Mesenchymal stem cell (in vitro differentiated cells and primary cell): ENCODE results near the gene TARS2.

Experiments used
- DNase-seq: peaks from one replicate; pipeline ENCODE4 v3.0.0-alpha.2; 2013
- H2AFZ ChIP-seq: one replicate; pipeline ENCODE4 v1.6.1; 2013; ENCODE audit warnings: low read depth, mild to moderate bottlenecking, control low read depth, inconsistent platforms, low read length, moderate library complexity
- H2AK5ac ChIP-seq: 2 replicates; pipeline ENCODE4 v1.6.1; 2013; ENCODE audit warnings: low read length, moderate library complexity, mild to moderate bottlenecking, inconsistent platforms; ENCODE audit not compliant: severe bottlenecking
- H2BK120ac ChIP-seq: one replicate; pipeline ENCODE4 v1.6.1; 2013; ENCODE audit warnings: low read depth, mild to moderate bottlenecking, inconsistent platforms, low read length, moderate library complexity
- H2BK12ac ChIP-seq, 2 experiments: one replicate each; pipeline ENCODE4 v1.6.1; 2013; ENCODE audit warnings: inconsistent platforms in 2 of 2, low read length in 2 of 2, mild to moderate bottlenecking in 2 of 2, moderate library complexity in 2 of 2, control low read depth in 1 of 2
- H2BK15ac ChIP-seq: one replicate; pipeline ENCODE4 v1.6.1; 2013; ENCODE audit warnings: mild to moderate bottlenecking, low read depth, inconsistent platforms; ENCODE audit not compliant: poor library complexity, severe bottlenecking
- H2BK5ac ChIP-seq: 2 replicates; pipeline ENCODE4 v1.6.1; 2013; ENCODE audit warnings: low read depth, mild to moderate bottlenecking, low read length, control low read depth, inconsistent platforms; ENCODE audit not compliant: poor library complexity, severe bottlenecking
- H3K14ac ChIP-seq, 2 experiments: one replicate each; pipeline ENCODE4 v1.6.1; 2013; ENCODE audit warnings: inconsistent platforms in 2 of 2, low read length in 2 of 2, control low read depth in 1 of 2, mild to moderate bottlenecking in 1 of 2, moderate library complexity in 1 of 2
- H3K18ac ChIP-seq, 2 experiments: one replicate each; pipeline ENCODE4 v1.6.1; 2013; ENCODE audit warnings: inconsistent platforms in 2 of 2, low read length in 2 of 2, control low read depth in 1 of 2, low read depth in 1 of 2, mild to moderate bottlenecking in 1 of 2
- H3K23ac ChIP-seq, 2 experiments: one replicate each; pipeline ENCODE4 v1.6.1; 2013; ENCODE audit warnings: inconsistent platforms in 2 of 2, low read length in 2 of 2, mild to moderate bottlenecking in 2 of 2, moderate library complexity in 2 of 2, control low read depth in 1 of 2
- H3K27ac ChIP-seq: 2 replicates; pipeline ENCODE4 v1.5.1; 2013; ENCODE audit warnings: mild to moderate bottlenecking, moderate library complexity, low read length, control low read depth, inconsistent platforms; ENCODE audit not compliant: poor library complexity, severe bottlenecking
- H3K27me3 ChIP-seq, 2 experiments: 2 replicates each; pipeline versions ENCODE4 v1.6.1 to v1.7.0; 2013; ENCODE audit warnings: low read length in 2 of 2, mild to moderate bottlenecking in 2 of 2, moderate library complexity in 2 of 2, control low read depth in 1 of 2, inconsistent platforms in 1 of 2; ENCODE audit not compliant: control insufficient read depth in 1 of 2, insufficient read depth in 1 of 2
- H3K36me3 ChIP-seq, 2 experiments: 2 replicates each; pipeline versions ENCODE4 v1.6.1 to v1.7.0; 2013; ENCODE audit warnings: low read length in 2 of 2, control low read depth in 1 of 2, inconsistent platforms in 1 of 2, low read depth in 1 of 2, mild to moderate bottlenecking in 1 of 2; ENCODE audit not compliant: insufficient read depth in 2 of 2, control insufficient read depth in 1 of 2
- H3K4ac ChIP-seq, 2 experiments: one replicate each; pipeline ENCODE4 v1.6.1; 2013; ENCODE audit warnings: inconsistent platforms in 2 of 2, low read length in 2 of 2, mild to moderate bottlenecking in 2 of 2, moderate library complexity in 2 of 2, control low read depth in 1 of 2, low read depth in 1 of 2
- H3K4me1 ChIP-seq: 2 replicates; pipeline ENCODE4 v1.6.1; 2013; ENCODE audit warnings: low read depth, low read length, control low read depth; ENCODE audit not compliant: control insufficient read depth, insufficient read depth
- H3K4me2 ChIP-seq: 2 replicates; pipeline ENCODE4 v1.6.1; 2013; ENCODE audit warnings: low read length, mild to moderate bottlenecking, inconsistent platforms; ENCODE audit not compliant: poor library complexity, severe bottlenecking
- H3K4me3 ChIP-seq, 2 experiments: 2 replicates each; pipeline versions ENCODE4 v1.5.1 to v1.7.0; 2013; ENCODE audit warnings: low read length in 2 of 2, mild to moderate bottlenecking in 2 of 2, control low read depth in 1 of 2, low read depth in 1 of 2; ENCODE audit not compliant: insufficient read depth in 1 of 2
- H3K79me1 ChIP-seq: replicated peaks from 2 replicates; pipeline ENCODE4 v1.6.1; 2013; ENCODE audit warnings: mild to moderate bottlenecking, control low read depth, low read length, inconsistent platforms; ENCODE audit not compliant: poor library complexity, severe bottlenecking
- H3K9ac ChIP-seq: 2 replicates; pipeline ENCODE4 v1.7.0; 2013; ENCODE audit warnings: mild to moderate bottlenecking, low read length, moderate library complexity
- H3K9me3 ChIP-seq: 2 replicates; pipeline ENCODE4 v1.7.0; 2013; ENCODE audit warnings: mild to moderate bottlenecking, low read length; ENCODE audit not compliant: control insufficient read depth
- H4K8ac ChIP-seq: one replicate; pipeline ENCODE4 v1.6.1; 2013; ENCODE audit warnings: inconsistent platforms, mild to moderate bottlenecking, low read length, moderate library complexity
- H4K91ac ChIP-seq: one replicate; pipeline ENCODE4 v1.6.1; 2013; ENCODE audit warnings: mild to moderate bottlenecking, low read length, inconsistent platforms
- WGBS: methylation state at CpG from one replicate; pipeline ENCODE4 v1.1.7; 2013; ENCODE audit warnings: mixed read lengths; 5-methylcytosine and 5-hydroxymethylcytosine counted together

TARS2 gene

GRCh38 chr1:150530491-150531159 is 43.4 kb downstream of the TARS2 start:
- no peak overlapping the region for H2BK120ac ChIP-seq
- H2AFZ ChIP-seq: no peak overlapping the region
- no peaks in the 10 kb centered on the region for H3K79me1 ChIP-seq
- H4K91ac ChIP-seq: no peak overlapping the region
- no peaks in the 10 kb centered on the region for H3K9me3 ChIP-seq
- no peak overlapping the region for H3K27ac ChIP-seq
- no peak overlapping the region for H4K8ac ChIP-seq
- no peak overlapping the region for H2BK5ac ChIP-seq
- H3K9ac ChIP-seq: no peak overlapping the region
- H2AK5ac ChIP-seq: no peak overlapping the region
- no peak overlapping the region for H3K4me2 ChIP-seq
- no peak overlapping the region for H3K4me3 ChIP-seq
- H3K27me3 ChIP-seq: no peaks in the 10 kb centered on the region
- H3K4ac ChIP-seq: no peak overlapping the region
- H3K14ac ChIP-seq: no peak overlapping the region
- H2BK12ac ChIP-seq: no peak overlapping the region
- no peaks in the 10 kb centered on the region for H3K36me3 ChIP-seq
- H2BK15ac ChIP-seq: no peak overlapping the region
- H3K18ac ChIP-seq: no peak overlapping the region
- WGBS: 95% methylated on average over 14 of the region's 14 CpGs
- peaks cover 3% of the 10 kb centered on the region for H3K4me1 ChIP-seq
- H3K23ac ChIP-seq: no peak overlapping the region
- no peak for DNase-seq

GRCh38 chr1:150532860-150533259 is 45.6 kb downstream of the TARS2 start:
- H3K79me1 ChIP-seq: no peaks in the 10 kb centered on the region
- H3K14ac ChIP-seq: no peak overlapping the region
- no peak overlapping the region for H3K4me2 ChIP-seq
- no peak overlapping the region for H2BK15ac ChIP-seq
- H3K23ac ChIP-seq: no peak overlapping the region
- 56% methylated on average over 5 of the region's 5 CpGs for WGBS
- H3K4me3 ChIP-seq: no peak overlapping the region
- no peak overlapping the region for H2AFZ ChIP-seq
- no peak overlapping the region for H3K27ac ChIP-seq
- no peak overlapping the region for H4K91ac ChIP-seq
- H3K36me3 ChIP-seq: no peaks in the 10 kb centered on the region
- H2BK12ac ChIP-seq: peak overlapping the region in 1 of 2 experiments; percentile 35
- no peaks in the 10 kb centered on the region for H3K9me3 ChIP-seq
- H3K27me3 ChIP-seq: no peaks in the 10 kb centered on the region
- H4K8ac ChIP-seq: no peak overlapping the region
- no peak overlapping the region for H2AK5ac ChIP-seq
- H2BK5ac ChIP-seq: no peak overlapping the region
- no peak for DNase-seq
- H3K4me1 ChIP-seq: peaks cover 13% of the 10 kb centered on the region
- H3K4ac ChIP-seq: no peak overlapping the region
- no peak overlapping the region for H3K18ac ChIP-seq
- H3K9ac ChIP-seq: peak overlapping the region; percentile 86
- H2BK120ac ChIP-seq: no peak overlapping the region

GRCh38 chr1:150534002-150534401 is 46.8 kb downstream of the TARS2 start:
- WGBS: 98% methylated on average over 5 of the region's 6 CpGs

GRCh38 chr1:150535511-150536287 is 48.5 kb downstream of the TARS2 start:
- Histone ChIP-seq H3K14ac (no peak overlapping the region), H2AK5ac (no peak overlapping the region), H2BK120ac (no peak overlapping the region), H3K4me2 (no peak overlapping the region), H2BK12ac (no peak overlapping the region), H2BK5ac (no peak overlapping the region), H3K27me3 (no peaks in the 10 kb centered on the region), H3K4ac (no peak overlapping the region), H3K79me1 (no peaks in the 10 kb centered on the region), H2BK15ac (no peak overlapping the region), H3K4me1 (peaks cover 14% of the 10 kb centered on the region), H3K36me3 (no peaks in the 10 kb centered on the region), H4K8ac (no peak overlapping the region), H3K23ac (no peak overlapping the region), H3K9ac (no peak overlapping the region), H3K4me3 (no peak overlapping the region), H3K9me3 (no peaks in the 10 kb centered on the region), H3K18ac (no peak overlapping the region), H2AFZ (no peak overlapping the region), H4K91ac (no peak overlapping the region), H3K27ac (no peak overlapping the region)
- DNase-seq: peak; percentile 38
- 74% methylated on average over 10 of the region's 14 CpGs for WGBS

More at GRCh38 chr1:150534002-150534401, 46.8 kb downstream of the TARS2 start:
- Histone ChIP-seq H3K9ac (no peak overlapping the region), H3K27ac (no peak overlapping the region), H4K91ac (no peak overlapping the region), H3K9me3 (no peaks in the 10 kb centered on the region), H2BK12ac (no peak overlapping the region), H3K4me2 (no peak overlapping the region), H2BK15ac (no peak overlapping the region), H3K4ac (no peak overlapping the region), H2AK5ac (no peak overlapping the region), H3K23ac (no peak overlapping the region), H2AFZ (no peak overlapping the region), H4K8ac (no peak overlapping the region), H3K36me3 (no peaks in the 10 kb centered on the region), H3K4me1 (peaks cover 15% of the 10 kb centered on the region), H2BK5ac (no peak overlapping the region), H3K27me3 (no peaks in the 10 kb centered on the region), H3K4me3 (no peak overlapping the region), H2BK120ac (no peak overlapping the region), H3K18ac (no peak overlapping the region), H3K14ac (no peak overlapping the region), H3K79me1 (no peaks in the 10 kb centered on the region)
- no peak for DNase-seq
